ENCODE measurements around the gene EXOSC7.

- no peak for TF ChIP-seq POLR2AphosphoS5 (IDR thresholded peaks at IDR 0.05; ENCODE audit: borderline replicate concordance, low read depth, low read length)
- no peak for TF ChIP-seq EZH2 (IDR thresholded peaks at IDR 0.05)
- TF ChIP-seq FOXP2 (optimal IDR thresholded peaks at IDR 0.05; ENCODE audit: control extremely low read depth, extremely low read length, insufficient read depth) = no peak
Observed at GRCh38 chr3:45031531-45031930, 55.5 kb downstream of the EXOSC7 start.
